Mucosa of gallbladder (tissue), 1 donor: ENCODE measurements around the gene UBLCP1. TPM values are rescaled to one million over a fixed set of nuclear protein-coding genes. Genes with fewer than 3 reads are reported as not detected.
A peak's percentile ranks its signal among the peaks of the same experiment; 100 is the strongest.
"Not testable (repeated sequence)": the region's sequence is repeated elsewhere in the genome, so short reads cannot be mapped to it uniquely, and the experiment has no call there.

ENCODE experiments used
- DNase-seq: peaks from one replicate; pipeline ENCODE4 v3.0.0-alpha.2; 2020; ENCODE audit warnings: low spot score
- total RNA-seq: library from RNA; stranded (reverse); gene quantifications from one replicate; pipeline ENCODE4 v1.2.1, GENCODE V29; 2021
- donor health status: DM: no; HTN: no; CAD: no.

The UBLCP1 gene
- total RNA-seq, 1 donor from 2014 or later = 18.7 TPM

GRCh38 chr5:159252195-159252594 lies 10.9 kb upstream of the UBLCP1 start:
- DNase-seq = no peak

GRCh38 chr5:159257007-159257406 lies 6.1 kb upstream of the UBLCP1 start:
- no peak for DNase-seq

- DNase-seq = no peak
Observed at GRCh38 chr5:159257629-159258283, 5.3 kb upstream of the UBLCP1 start.

GRCh38 chr5:159258361-159258760 lies 4.7 kb upstream of the UBLCP1 start:
- DNase-seq = no peak

GRCh38 chr5:159260212-159260611 lies 2.9 kb upstream of the UBLCP1 start:
- DNase-seq = not testable (repeated sequence)

- DNase-seq = no peak
Observed at GRCh38 chr5:159262472-159262858, 625 bp upstream of the UBLCP1 start.

- no peak for DNase-seq
Observed at GRCh38 chr5:159263569-159263905, 447 bp downstream of the UBLCP1 start.

GRCh38 chr5:159266764-159267163 lies 3.7 kb downstream of the UBLCP1 start:
- DNase-seq = not testable (repeated sequence)

GRCh38 chr5:159269723-159270122 lies 6.6 kb downstream of the UBLCP1 start:
- DNase-seq = no peak

GRCh38 chr5:159273923-159274322 lies 10.8 kb downstream of the UBLCP1 start:
- DNase-seq = no peak

GRCh38 chr5:159274676-159275075 lies 11.6 kb downstream of the UBLCP1 start:
- no peak for DNase-seq

- no peak for DNase-seq
Observed at GRCh38 chr5:159286420-159287035, 23.4 kb downstream of the UBLCP1 start.

GRCh38 chr5:159290741-159291140 lies 27.7 kb downstream of the UBLCP1 start:
- DNase-seq = no peak

- no peak for DNase-seq
Observed at GRCh38 chr5:159294921-159295320, 31.8 kb downstream of the UBLCP1 start.

- not testable (repeated sequence) for DNase-seq
Observed at GRCh38 chr5:159297300-159297699, 34.2 kb downstream of the UBLCP1 start.

- DNase-seq = no peak
Observed at GRCh38 chr5:159301466-159301865, 38.4 kb downstream of the UBLCP1 start.

- DNase-seq = not testable (repeated sequence)
Observed at GRCh38 chr5:159301929-159302860, 39.1 kb downstream of the UBLCP1 start.

- DNase-seq = no peak
Observed at GRCh38 chr5:159303286-159303685, 40.2 kb downstream of the UBLCP1 start.

- DNase-seq = no peak
Observed at GRCh38 chr5:159304961-159305595, 42.0 kb downstream of the UBLCP1 start.

GRCh38 chr5:159309689-159310433 lies 46.8 kb downstream of the UBLCP1 start:
- DNase-seq = no peak

- peak; percentile 21 for DNase-seq
Observed at GRCh38 chr5:159310511-159310910, 47.4 kb downstream of the UBLCP1 start.
